Testis (tissue), 3 donors: Measurements from ENCODE around the gene ELOVL2. TPM values are rescaled to one million over a fixed set of nuclear protein-coding genes. Genes with fewer than 3 reads are reported as not detected.

Experiments
- DNase-seq: peaks from one replicate; pipeline ENCODE4 v3.0.0-alpha.2; 2019
- H3K27ac ChIP-seq, 2 donors: fragments of 200-600 bp; sonication (generic); one replicate each; pipeline ENCODE4 v1.5.1; 2019
- H3K27me3 ChIP-seq: fragments of 200-600 bp; sonication (generic); one replicate; pipeline ENCODE4 v1.5.1; 2019
- H3K36me3 ChIP-seq: fragments of 200-600 bp; sonication (generic); one replicate; pipeline ENCODE4 v1.5.1; 2017; ENCODE audit warnings: low read depth; ENCODE audit errors: missing control alignments
- H3K4me1 ChIP-seq: fragments of 200-600 bp; sonication (generic); one replicate; pipeline ENCODE4 v1.5.1; 2019
- H3K4me3 ChIP-seq, 2 donors: fragments of 200-600 bp; sonication (generic); one replicate each; pipeline ENCODE4 v1.5.1; 2017 to 2019
- H3K9me3 ChIP-seq: fragments of 200-600 bp; sonication (generic); one replicate; pipeline ENCODE4 v1.5.1; 2017
- POLR2A ChIP-seq: fragments of 450-650 bp; IDR thresholded peaks from one replicate; pipeline ENCODE4 v1.6.1; 2017; ENCODE audit warnings: antibody characterized with exemption, mild to moderate bottlenecking, moderate library complexity
- WGBS, 2 donors: methylation state at CpG; one replicate each; pipeline ENCODE4 v1.1.5; 2018; 5-methylcytosine and 5-hydroxymethylcytosine counted together
- intact Hi-C: fragments of 100-400 bp; cut with DNase I; formaldehyde crosslinking; loops from one replicate; pipeline ENCODE4 v1.15.1; 2023; ENCODE audit warnings: low total_unique reads
- polyA plus RNA-seq: library from polyadenylated mRNA; stranded (reverse); fragments of 350-450 nt; fragmentation: Illumina TruSeq; extraction: RNeasy Lipid Tissue Mini Kit (QIAGEN cat#74804); gene quantifications from one replicate; pipeline ENCODE4 v1.2.3, GENCODE V29; 2014; ENCODE audit warnings: low read depth, low replicate concordance; ENCODE audit not compliant: insufficient read depth
- total RNA-seq, 2 donors: library from RNA; depleted of rRNA; stranded (reverse); fragments of >200 nt; gene quantifications; one replicate each; pipeline ENCODE4 v1.2.3, GENCODE V29; 2016
- TF ChIP-seq, protein P1 (sequence below), 3 experiments: fragments of 450-650 bp in 2 of 3; fragments of 200-600 bp in 1 of 3; sonication (generic) in 1 of 3; IDR thresholded peaks; one replicate each; pipeline ENCODE4 v1.5.1; 2016 to 2019; ENCODE audit warnings: antibody characterized with exemption in 3 of 3, mild to moderate bottlenecking in 2 of 3, moderate library complexity in 1 of 3

Gene ELOVL2
- total and polyA plus RNA-seq, 3 donors from 2014 or later = 25.0 to 30.7 (median 26.7) TPM

DNA sequence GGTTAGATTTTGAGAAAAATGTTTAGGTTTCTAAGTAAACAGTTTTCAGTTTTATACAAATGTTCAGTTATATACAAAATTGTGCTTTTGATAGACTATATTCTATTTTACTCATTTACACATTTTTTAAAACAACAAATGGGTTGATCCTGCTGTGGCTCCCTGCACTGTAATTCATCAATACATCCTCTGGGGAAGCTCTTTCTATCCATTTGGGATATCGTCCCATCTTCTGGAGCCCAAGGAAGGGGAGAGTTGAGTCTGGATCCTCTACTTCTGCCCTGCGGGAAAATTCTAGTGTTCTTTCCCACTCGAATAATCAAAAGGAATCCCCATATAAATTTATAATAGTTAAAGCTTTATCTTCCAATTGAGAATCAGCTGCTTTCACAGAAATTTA, 82.3 kb downstream of the ELOVL2 start:
- TF ChIP-seq POLR2A = no peak
- TF ChIP-seq, protein P1, sequence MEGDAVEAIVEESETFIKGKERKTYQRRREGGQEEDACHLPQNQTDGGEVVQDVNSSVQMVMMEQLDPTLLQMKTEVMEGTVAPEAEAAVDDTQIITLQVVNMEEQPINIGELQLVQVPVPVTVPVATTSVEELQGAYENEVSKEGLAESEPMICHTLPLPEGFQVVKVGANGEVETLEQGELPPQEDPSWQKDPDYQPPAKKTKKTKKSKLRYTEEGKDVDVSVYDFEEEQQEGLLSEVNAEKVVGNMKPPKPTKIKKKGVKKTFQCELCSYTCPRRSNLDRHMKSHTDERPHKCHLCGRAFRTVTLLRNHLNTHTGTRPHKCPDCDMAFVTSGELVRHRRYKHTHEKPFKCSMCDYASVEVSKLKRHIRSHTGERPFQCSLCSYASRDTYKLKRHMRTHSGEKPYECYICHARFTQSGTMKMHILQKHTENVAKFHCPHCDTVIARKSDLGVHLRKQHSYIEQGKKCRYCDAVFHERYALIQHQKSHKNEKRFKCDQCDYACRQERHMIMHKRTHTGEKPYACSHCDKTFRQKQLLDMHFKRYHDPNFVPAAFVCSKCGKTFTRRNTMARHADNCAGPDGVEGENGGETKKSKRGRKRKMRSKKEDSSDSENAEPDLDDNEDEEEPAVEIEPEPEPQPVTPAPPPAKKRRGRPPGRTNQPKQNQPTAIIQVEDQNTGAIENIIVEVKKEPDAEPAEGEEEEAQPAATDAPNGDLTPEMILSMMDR (IDR thresholded peaks at IDR 0.05) = no peak
- H3K36me3 ChIP-seq = no peaks in the 10 kb centered on the region
- H3K9me3 ChIP-seq = no peaks in the 10 kb centered on the region
- intact Hi-C loops = no loop called here
- no peak for DNase-seq
- no peaks in the 10 kb centered on the region for H3K4me1 ChIP-seq
- H3K27me3 ChIP-seq = no peaks in the 10 kb centered on the region
- H3K27ac ChIP-seq = no peak overlapping the region
- 82 to 88% methylated on average over 3 of the region's 3 CpGs for WGBS, 2 donors
- H3K4me3 ChIP-seq = no peak overlapping the region

GRCh38 chr6:10960171-10960570, 83.9 kb downstream of the ELOVL2 start:
- Histone ChIP-seq H3K36me3 (no peaks in the 10 kb centered on the region), H3K4me3 (no peak overlapping the region), H3K4me1 (no peaks in the 10 kb centered on the region), H3K27ac (no peak overlapping the region), H3K9me3 (no peaks in the 10 kb centered on the region), H3K27me3 (no peaks in the 10 kb centered on the region)
- DNase-seq = no peak
- intact Hi-C loops = no loop called here
- TF ChIP-seq, protein P1 (IDR thresholded peaks at IDR 0.05) = no peak
- no peak for TF ChIP-seq POLR2A
- WGBS, 2 donors = 92 to 93% methylated on average over 2 of the region's 2 CpGs

DNA sequence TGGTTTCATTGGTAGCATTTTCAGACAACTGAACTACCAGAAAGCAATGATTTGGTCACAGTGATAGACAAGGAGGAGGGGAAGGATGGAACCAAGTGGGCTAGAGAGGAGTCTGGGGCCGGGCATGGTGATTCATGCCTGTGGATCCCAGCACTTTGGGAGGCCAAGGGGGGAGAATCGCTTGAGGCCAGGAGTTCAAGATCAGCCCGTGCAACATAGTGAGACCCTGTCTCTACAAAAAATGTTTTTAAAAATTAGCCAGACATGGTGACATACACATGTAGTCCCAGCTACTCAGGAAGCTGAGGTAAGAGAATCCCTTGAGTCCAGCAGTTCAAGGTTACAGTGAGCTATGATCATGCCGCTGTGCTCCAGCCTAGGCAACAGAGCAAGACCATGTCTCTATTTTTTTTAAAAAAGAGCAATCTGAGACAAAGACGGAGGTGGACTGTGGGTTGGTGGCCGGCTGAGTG, 86.7 kb downstream of the ELOVL2 start:
- H3K4me3 ChIP-seq = no peak overlapping the region
- 64 to 97% methylated on average over 6 of the region's 6 CpGs for WGBS, 2 donors
- no peak for DNase-seq
- no peaks in the 10 kb centered on the region for H3K9me3 ChIP-seq
- TF ChIP-seq POLR2A = no peak
- TF ChIP-seq, protein P1 (IDR thresholded peaks at IDR 0.05) = no peak
- no peaks in the 10 kb centered on the region for H3K36me3 ChIP-seq
- intact Hi-C loops = loop anchor here (10.0 kb wide), 1 partner anchor 107 kb away; no protein-coding TSS in a partner anchor
- no peak overlapping the region for H3K27ac ChIP-seq
- H3K27me3 ChIP-seq = no peaks in the 10 kb centered on the region
- H3K4me1 ChIP-seq = no peaks in the 10 kb centered on the region

- Histone ChIP-seq H3K9me3 (no peaks in the 10 kb centered on the region), H3K4me1 (no peaks in the 10 kb centered on the region), H3K4me3 (no peak overlapping the region), H3K36me3 (no peaks in the 10 kb centered on the region), H3K27ac (no peak overlapping the region), H3K27me3 (no peaks in the 10 kb centered on the region)
- intact Hi-C loops = loop anchor here (10.0 kb wide), 1 partner anchor 108 kb away; no protein-coding TSS in a partner anchor
- TF ChIP-seq, protein P1 (IDR thresholded peaks at IDR 0.05) = no peak
- no peak for TF ChIP-seq POLR2A
- DNase-seq = no peak
Measured at GRCh38 chr6:10956776-10957175, 87.3 kb downstream of the ELOVL2 start.

DNA sequence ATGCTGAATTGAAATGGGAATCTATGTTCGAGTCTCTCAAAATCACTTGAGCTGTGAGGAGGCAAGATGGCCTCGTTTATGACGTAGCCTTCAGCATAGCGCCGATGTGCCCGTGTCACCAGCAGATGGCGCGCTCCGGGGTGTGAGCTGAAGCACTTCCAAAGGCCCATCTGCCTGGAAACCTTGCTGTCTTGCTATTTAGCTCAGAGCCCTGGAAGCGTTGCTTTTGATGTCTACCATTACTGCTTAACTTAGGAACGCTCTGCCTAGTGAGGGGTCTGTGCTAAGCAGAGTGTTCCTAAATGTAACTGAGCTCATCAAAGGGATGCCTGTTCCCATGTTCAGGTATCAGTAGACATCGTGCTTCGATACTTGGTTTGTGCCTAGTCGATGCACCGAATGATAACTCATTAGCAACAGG, 89.5 kb downstream of the ELOVL2 start:
- H3K27me3 ChIP-seq = no peaks in the 10 kb centered on the region
- TF ChIP-seq, protein P1 (IDR thresholded peaks at IDR 0.05) = peak; percentile 68 to 77 (median 72)
- TF ChIP-seq POLR2A = no peak
- H3K4me3 ChIP-seq = no peak overlapping the region
- no peaks in the 10 kb centered on the region for H3K36me3 ChIP-seq
- H3K27ac ChIP-seq = no peak overlapping the region
- no peaks in the 10 kb centered on the region for H3K9me3 ChIP-seq
- intact Hi-C loops = loop anchor here (10.0 kb wide), 1 partner anchor 110 kb away; no protein-coding TSS in a partner anchor
- peak; percentile 89 for DNase-seq
- no peaks in the 10 kb centered on the region for H3K4me1 ChIP-seq
- WGBS, 2 donors = 40 to 43% methylated on average over 15 of the region's 15 CpGs
